KMS-11 (cell line): ENCODE results near the gene CLTCL1.

Source experiments
- H2AFZ ChIP-seq: fragments of 200-600 bp; sonication (generic); 2 replicates; pipeline ENCODE4 v1.6.1; 2016; ENCODE audit warnings: antibody characterized with exemption, mixed run types, low read depth
- H3K27ac ChIP-seq: fragments of 200-600 bp; sonication (generic); 2 replicates; pipeline ENCODE4 v1.6.1; 2016; ENCODE audit warnings: mild to moderate bottlenecking, mixed run types
- H3K27me3 ChIP-seq: fragments of 200-600 bp; sonication (generic); 2 replicates; pipeline ENCODE4 v1.6.1; 2017; ENCODE audit warnings: mild to moderate bottlenecking, low read depth, mixed run types, moderate library complexity; ENCODE audit not compliant: insufficient read depth
- H3K36me3 ChIP-seq: fragments of 200-600 bp; sonication (generic); 2 replicates; pipeline ENCODE4 v1.6.1; 2017; ENCODE audit warnings: mild to moderate bottlenecking, mixed run types; ENCODE audit not compliant: insufficient read depth
- H3K4me1 ChIP-seq: fragments of 200-600 bp; sonication (generic); 2 replicates; pipeline ENCODE4 v1.6.1; 2016; ENCODE audit warnings: mild to moderate bottlenecking, low read depth, mixed run types; ENCODE audit not compliant: poor library complexity, severe bottlenecking
- H3K4me2 ChIP-seq: fragments of 200-600 bp; sonication (generic); 2 replicates; pipeline ENCODE4 v1.7.0; 2016; ENCODE audit warnings: mild to moderate bottlenecking, mixed run types
- H3K4me3 ChIP-seq: fragments of 200-600 bp; sonication (generic); IDR thresholded peaks from 2 replicates; pipeline ENCODE4 v1.6.1; 2017; ENCODE audit warnings: low read depth, low read length, mixed read lengths; ENCODE audit not compliant: insufficient read depth
- H3K79me2 ChIP-seq: fragments of 200-600 bp; sonication (generic); 2 replicates; pipeline ENCODE4 v1.6.1; 2016; ENCODE audit warnings: low read depth, mixed run types; ENCODE audit not compliant: insufficient read depth
- H3K9ac ChIP-seq: fragments of 200-600 bp; sonication (generic); 2 replicates; pipeline ENCODE4 v1.6.1; 2016; ENCODE audit warnings: mild to moderate bottlenecking, mixed run types
- H4K20me1 ChIP-seq: fragments of 200-600 bp; sonication (generic); 2 replicates; pipeline ENCODE4 v1.6.1; 2016; ENCODE audit warnings: mild to moderate bottlenecking, mixed run types; ENCODE audit not compliant: insufficient read depth
- TF ChIP-seq, protein P1 (sequence below): fragments of 200-600 bp; sonication (generic); conservative IDR thresholded peaks from 2 replicates; pipeline ENCODE4 v1.6.1; 2017; ENCODE audit warnings: low read depth, mild to moderate bottlenecking, antibody characterized with exemption, low read length, moderate library complexity, mixed read lengths

Gene CLTCL1

DNA sequence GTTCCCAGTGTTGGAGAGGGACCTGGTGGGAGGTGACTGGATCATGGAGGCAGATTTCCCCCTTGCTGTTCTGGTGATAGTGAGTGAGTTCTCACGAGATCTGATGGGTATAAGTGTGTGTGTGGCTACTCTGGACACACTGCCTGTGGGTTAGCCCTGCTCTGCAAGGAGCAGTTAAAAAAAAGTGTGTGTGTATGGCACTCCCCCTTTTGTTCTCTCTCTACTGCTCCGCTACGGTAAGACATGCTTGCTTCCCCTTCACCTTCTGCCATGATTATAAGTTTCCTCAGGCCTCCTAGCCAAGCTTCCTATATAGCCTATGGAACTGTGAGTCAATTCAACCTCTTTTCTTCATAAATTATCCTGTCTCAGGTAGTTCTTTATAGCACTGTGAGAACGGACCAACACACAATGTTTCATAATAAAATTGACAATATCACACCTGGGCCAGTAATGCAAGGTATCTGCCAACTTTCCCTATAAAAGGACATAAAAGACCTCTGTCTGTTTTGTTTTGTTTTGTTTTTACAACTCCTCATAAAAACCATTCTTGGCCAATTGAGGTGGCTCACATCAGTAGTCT is 20.2 kb downstream of the CLTCL1 start:
- H4K20me1 ChIP-seq = no peaks in the 10 kb centered on the region
- no peak overlapping the region for H3K27ac ChIP-seq
- no peaks in the 10 kb centered on the region for H3K27me3 ChIP-seq
- H3K79me2 ChIP-seq = no peaks in the 10 kb centered on the region
- TF ChIP-seq, protein P1, sequence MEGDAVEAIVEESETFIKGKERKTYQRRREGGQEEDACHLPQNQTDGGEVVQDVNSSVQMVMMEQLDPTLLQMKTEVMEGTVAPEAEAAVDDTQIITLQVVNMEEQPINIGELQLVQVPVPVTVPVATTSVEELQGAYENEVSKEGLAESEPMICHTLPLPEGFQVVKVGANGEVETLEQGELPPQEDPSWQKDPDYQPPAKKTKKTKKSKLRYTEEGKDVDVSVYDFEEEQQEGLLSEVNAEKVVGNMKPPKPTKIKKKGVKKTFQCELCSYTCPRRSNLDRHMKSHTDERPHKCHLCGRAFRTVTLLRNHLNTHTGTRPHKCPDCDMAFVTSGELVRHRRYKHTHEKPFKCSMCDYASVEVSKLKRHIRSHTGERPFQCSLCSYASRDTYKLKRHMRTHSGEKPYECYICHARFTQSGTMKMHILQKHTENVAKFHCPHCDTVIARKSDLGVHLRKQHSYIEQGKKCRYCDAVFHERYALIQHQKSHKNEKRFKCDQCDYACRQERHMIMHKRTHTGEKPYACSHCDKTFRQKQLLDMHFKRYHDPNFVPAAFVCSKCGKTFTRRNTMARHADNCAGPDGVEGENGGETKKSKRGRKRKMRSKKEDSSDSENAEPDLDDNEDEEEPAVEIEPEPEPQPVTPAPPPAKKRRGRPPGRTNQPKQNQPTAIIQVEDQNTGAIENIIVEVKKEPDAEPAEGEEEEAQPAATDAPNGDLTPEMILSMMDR = no peak
- H3K9ac ChIP-seq = no peak overlapping the region
- no peak overlapping the region for H3K4me2 ChIP-seq
- no peak overlapping the region for H2AFZ ChIP-seq
- H3K4me3 ChIP-seq = no peak overlapping the region
- H3K36me3 ChIP-seq = no peaks in the 10 kb centered on the region
- no peaks in the 10 kb centered on the region for H3K4me1 ChIP-seq

DNA sequence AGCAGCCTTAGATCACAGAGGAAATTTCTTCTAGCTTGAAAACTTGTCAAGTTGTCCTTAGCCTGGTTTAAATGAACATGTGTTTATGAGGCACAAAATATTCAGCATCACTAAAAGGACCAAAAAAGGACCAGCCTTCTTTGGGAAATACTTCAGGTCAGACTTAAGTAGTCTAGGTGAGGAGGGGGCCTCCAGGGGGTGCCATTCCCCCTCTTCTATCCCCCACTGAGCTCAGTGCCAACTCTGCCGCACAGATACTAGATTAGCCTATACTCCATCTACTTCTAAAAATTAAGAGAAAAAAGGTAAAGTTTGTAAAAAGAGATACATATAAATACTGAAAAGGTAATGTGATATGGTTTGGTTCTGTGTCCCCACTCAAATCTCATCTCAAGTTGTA is 20.6 kb downstream of the CLTCL1 start:
- H2AFZ ChIP-seq = no peak overlapping the region
- H3K27ac ChIP-seq = no peak overlapping the region
- H3K36me3 ChIP-seq = no peaks in the 10 kb centered on the region
- H3K9ac ChIP-seq = no peak overlapping the region
- TF ChIP-seq, protein P1 = no peak
- no peaks in the 10 kb centered on the region for H3K79me2 ChIP-seq
- H4K20me1 ChIP-seq = no peaks in the 10 kb centered on the region
- H3K27me3 ChIP-seq = no peaks in the 10 kb centered on the region
- H3K4me3 ChIP-seq = no peak overlapping the region
- no peaks in the 10 kb centered on the region for H3K4me1 ChIP-seq
- no peak overlapping the region for H3K4me2 ChIP-seq

DNA sequence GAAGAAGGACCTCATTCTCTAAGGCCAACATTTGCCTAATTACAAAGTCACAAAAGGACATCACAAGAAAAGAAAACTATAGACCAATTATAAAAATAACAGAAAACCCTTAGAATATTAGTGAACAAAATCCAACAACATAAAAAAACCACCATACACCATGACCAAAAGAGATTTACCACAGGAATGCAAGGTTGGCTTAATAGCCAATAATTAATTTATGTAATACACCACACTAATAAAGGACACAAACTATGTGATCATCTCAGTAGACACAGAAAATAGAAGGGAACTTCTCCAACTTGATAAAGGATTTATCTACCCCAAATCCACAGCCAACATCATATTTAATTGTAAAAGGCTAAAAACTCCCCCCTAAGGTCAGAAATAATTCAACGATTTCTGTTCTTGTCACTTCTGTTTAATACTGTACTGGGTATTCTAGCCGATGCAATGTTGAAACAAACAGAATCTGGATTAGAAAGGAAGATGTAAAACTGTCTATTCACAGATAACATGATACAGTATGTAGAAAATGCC is 24.9 kb downstream of the CLTCL1 start:
- no peak overlapping the region for H2AFZ ChIP-seq
- H3K79me2 ChIP-seq = no peaks in the 10 kb centered on the region
- no peak overlapping the region for H3K4me3 ChIP-seq
- H3K27ac ChIP-seq = no peak overlapping the region
- TF ChIP-seq, protein P1 = no peak
- no peaks in the 10 kb centered on the region for H4K20me1 ChIP-seq
- no peak overlapping the region for H3K4me2 ChIP-seq
- no peaks in the 10 kb centered on the region for H3K27me3 ChIP-seq
- H3K36me3 ChIP-seq = no peaks in the 10 kb centered on the region
- no peaks in the 10 kb centered on the region for H3K4me1 ChIP-seq
- no peak overlapping the region for H3K9ac ChIP-seq

DNA sequence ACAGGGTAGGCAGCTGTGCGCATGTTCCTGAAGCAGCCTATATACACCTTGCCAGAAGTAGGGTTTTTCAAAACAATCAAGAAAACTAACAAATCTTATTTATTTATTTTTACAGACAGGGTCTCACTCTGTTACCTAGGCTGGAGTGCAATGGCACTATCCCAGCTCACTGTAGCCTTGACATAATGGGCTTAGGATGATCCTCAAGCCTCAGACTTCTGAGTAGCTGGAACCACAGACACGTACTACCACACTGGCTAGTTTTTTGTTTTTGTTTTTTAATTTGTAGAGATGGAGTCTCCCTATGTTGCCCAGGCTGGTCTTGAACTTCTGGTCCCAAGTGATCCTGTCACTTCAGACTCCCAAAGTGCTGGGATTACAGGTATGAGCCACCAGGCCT is 25.7 kb downstream of the CLTCL1 start:
- no peaks in the 10 kb centered on the region for H3K27me3 ChIP-seq
- TF ChIP-seq, protein P1 = no peak
- H3K9ac ChIP-seq = no peak overlapping the region
- H3K4me3 ChIP-seq = no peak overlapping the region
- no peaks in the 10 kb centered on the region for H3K4me1 ChIP-seq
- H3K27ac ChIP-seq = no peak overlapping the region
- no peak overlapping the region for H2AFZ ChIP-seq
- H3K79me2 ChIP-seq = no peaks in the 10 kb centered on the region
- H3K4me2 ChIP-seq = no peak overlapping the region
- no peaks in the 10 kb centered on the region for H4K20me1 ChIP-seq
- H3K36me3 ChIP-seq = no peaks in the 10 kb centered on the region
